ENCODE results near the gene CAMK2D. TPM values are rescaled to one million over a fixed set of nuclear protein-coding genes. Genes with fewer than 3 reads are reported as not detected.
A peak's percentile ranks its signal among the peaks of the same experiment; 100 is the strongest.

The CAMK2D gene
- total and polyA plus RNA-seq, 7 donors, result 24.3 to 78.1 (median 54.0) TPM

DNA sequence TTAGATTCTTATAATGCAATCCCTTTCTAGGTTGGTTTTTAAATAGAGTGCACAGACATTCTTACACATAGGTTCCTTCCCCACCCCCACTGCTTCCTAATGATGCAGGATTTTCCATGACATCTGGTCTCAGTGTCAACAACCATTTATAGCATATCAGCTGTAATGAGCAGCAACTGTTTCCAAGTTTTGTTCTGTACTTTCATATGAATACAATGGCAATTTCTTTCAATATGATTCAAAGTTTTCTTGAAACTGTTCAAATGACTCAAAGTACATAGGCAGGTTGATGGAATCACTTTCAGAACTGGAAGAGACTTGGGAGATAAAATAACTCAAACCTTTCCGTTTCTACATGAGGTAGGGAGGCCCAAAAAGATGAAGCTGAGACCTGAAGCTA is 220.7 kb downstream of the CAMK2D start:
- Histone ChIP-seq H3K4me3 (no peak overlapping the region), H3K9me3 (no peaks in the 10 kb centered on the region), H3K27ac (no peak overlapping the region), H3K27me3 (no peaks in the 10 kb centered on the region), H3K4me1 (peaks cover 0 to 29% (median 16%) of the 10 kb centered on the region in 4 donors), H3K36me3 (no peaks in the 10 kb centered on the region)
- TF ChIP-seq EP300 (IDR thresholded peaks at IDR 0.05) (peak in 1 of 4 donors; percentile 47), CTCF (IDR thresholded peaks at IDR 0.05) (no peak), POLR2AphosphoS5 (IDR thresholded peaks at IDR 0.05) (peak in 1 of 4 donors; percentile 34)
- intact Hi-C loops (cut with DNase I), result loop anchor here (10.0 kb wide), 2 partner anchors 414 to 834 kb away; no protein-coding TSS in a partner anchor
- DNase-seq, result no peak
- 86 to 92% methylated on average over 1 of the region's 1 CpG for WGBS, 2 donors

DNA sequence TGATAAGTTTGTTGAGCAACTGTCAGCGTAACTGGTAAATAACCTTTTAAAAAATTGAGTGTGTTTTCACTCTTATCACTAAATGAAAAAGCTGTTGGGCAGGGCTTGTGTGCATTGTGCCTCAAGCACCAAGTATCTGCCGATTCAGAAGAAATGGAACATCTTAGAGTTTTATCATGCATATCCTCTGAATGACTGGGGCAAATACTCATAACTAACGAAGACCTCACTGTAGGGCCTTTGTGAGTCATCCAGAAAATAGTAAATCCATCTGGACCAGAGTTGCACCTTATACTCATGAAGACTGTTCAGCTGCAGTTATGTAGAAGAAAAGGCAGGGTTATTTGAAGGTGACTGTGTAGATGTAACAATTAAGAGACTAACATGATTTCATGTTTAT is 222.1 kb downstream of the CAMK2D start:
- WGBS, 2 donors, result 54 to 92% methylated on average over 3 of the region's 3 CpGs
- intact Hi-C loops (cut with DNase I), result no loop called here
- Histone ChIP-seq H3K36me3 (no peaks in the 10 kb centered on the region), H3K27ac (no peak overlapping the region), H3K4me1 (peaks cover 0 to 29% (median 18%) of the 10 kb centered on the region in 4 donors), H3K27me3 (no peaks in the 10 kb centered on the region), H3K9me3 (no peaks in the 10 kb centered on the region), H3K4me3 (no peak overlapping the region)
- TF ChIP-seq EP300 (IDR thresholded peaks at IDR 0.05) (no peak), POLR2A (IDR thresholded peaks at IDR 0.05) (no peak), CTCF (IDR thresholded peaks at IDR 0.05) (no peak), POLR2AphosphoS5 (IDR thresholded peaks at IDR 0.05) (no peak)
- DNase-seq, result no peak

- H3K4me3 ChIP-seq, result no peak overlapping the region
- WGBS, 2 donors, result 80 to 86% methylated on average over 1 of the region's 1 CpG
- H3K9me3 ChIP-seq, result no peaks in the 10 kb centered on the region
- H3K27ac ChIP-seq, result peak overlapping the region; percentile 19 to 53 (median 34)
- intact Hi-C loops (cut with DNase I), result no loop called here
- peaks cover 0 to 29% (median 18%) of the 10 kb centered on the region in 4 donors for H3K4me1 ChIP-seq
- TF ChIP-seq POLR2AphosphoS5 (IDR thresholded peaks at IDR 0.05), result peak in 2 of 4 donors; percentile 16 to 42
- no peak for TF ChIP-seq EP300 (IDR thresholded peaks at IDR 0.05)
- H3K27me3 ChIP-seq, result no peaks in the 10 kb centered on the region
- no peaks in the 10 kb centered on the region for H3K36me3 ChIP-seq
- no peak for DNase-seq
These were observed 223.9 kb downstream of the CAMK2D start for GRCh38 chr4:113537628-113538027.

DNA sequence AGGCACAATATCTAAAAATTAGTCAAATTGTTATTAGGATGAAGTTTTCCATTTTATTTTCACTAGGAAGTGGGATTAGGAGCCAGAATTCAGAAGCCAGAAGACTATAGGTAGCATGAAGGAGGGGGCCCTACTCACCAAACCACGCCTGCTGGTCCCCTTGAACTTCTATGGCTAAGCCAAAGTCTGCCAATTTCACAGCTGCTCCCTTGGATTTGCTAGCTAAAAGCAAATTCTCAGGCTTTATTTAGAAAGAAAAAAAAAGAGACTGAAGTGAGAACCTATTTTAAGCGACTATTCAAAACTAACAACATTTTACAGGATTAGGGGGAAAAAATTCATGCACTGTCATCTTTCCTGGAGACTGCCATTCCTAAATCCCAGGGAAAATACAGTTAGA is 224.3 kb downstream of the CAMK2D start:
- H3K9me3 ChIP-seq, result no peaks in the 10 kb centered on the region
- 80 to 88% methylated on average over 2 of the region's 2 CpGs for WGBS, 2 donors
- DNase-seq, result no peak
- peaks cover 0 to 29% (median 18%) of the 10 kb centered on the region in 4 donors for H3K4me1 ChIP-seq
- H3K27me3 ChIP-seq, result no peaks in the 10 kb centered on the region
- TF ChIP-seq EP300 (IDR thresholded peaks at IDR 0.05), result no peak
- intact Hi-C loops (cut with DNase I), result no loop called here
- H3K4me3 ChIP-seq, result no peak overlapping the region
- peak overlapping the region; percentile 19 to 53 (median 34) for H3K27ac ChIP-seq
- H3K36me3 ChIP-seq, result no peaks in the 10 kb centered on the region

GRCh38 chr4:113534711-113535110 is 226.8 kb downstream of the CAMK2D start:
- peaks cover 0 to 14% (median 7%) of the 10 kb centered on the region in 4 donors for H3K36me3 ChIP-seq
- WGBS, 2 donors, result 61 to 75% methylated on average over 1 of the region's 1 CpG
- H3K4me3 ChIP-seq, result no peak overlapping the region
- H3K9me3 ChIP-seq, result no peaks in the 10 kb centered on the region
- intact Hi-C loops (cut with DNase I), result no loop called here
- DNase-seq, result no peak
- no peak for TF ChIP-seq CTCF (IDR thresholded peaks at IDR 0.05)
- no peak for TF ChIP-seq EP300 (IDR thresholded peaks at IDR 0.05)
- no peak for TF ChIP-seq POLR2A (IDR thresholded peaks at IDR 0.05)
- TF ChIP-seq POLR2AphosphoS5 (IDR thresholded peaks at IDR 0.05), result no peak
- peaks cover 0 to 23% (median 18%) of the 10 kb centered on the region in 4 donors for H3K4me1 ChIP-seq
- H3K27me3 ChIP-seq, result no peaks in the 10 kb centered on the region
- H3K27ac ChIP-seq, result no peak overlapping the region

DNA sequence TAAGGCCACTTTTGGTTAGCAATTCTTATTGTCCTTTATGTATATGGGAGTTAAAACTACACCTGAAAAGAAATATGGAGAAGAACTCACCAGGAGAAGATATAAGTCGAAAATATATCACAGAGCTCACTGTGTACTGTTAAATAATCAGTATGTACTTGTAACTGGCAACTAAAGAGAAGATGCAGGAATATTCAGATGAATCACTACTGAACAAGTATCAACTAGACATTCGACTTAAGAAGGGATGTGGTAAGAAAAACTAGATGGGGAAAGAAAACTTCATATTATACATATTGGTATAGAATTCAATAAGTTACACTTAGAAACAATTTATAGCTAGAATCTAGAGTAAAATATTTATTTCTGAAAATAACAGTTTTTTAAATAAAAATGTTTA is 230.0 kb downstream of the CAMK2D start:
- DNase-seq, result no peak
- H3K36me3 ChIP-seq, result peaks cover 0 to 21% (median 7%) of the 10 kb centered on the region in 4 donors
- no peak overlapping the region for H3K27ac ChIP-seq
- no peak for TF ChIP-seq POLR2A (IDR thresholded peaks at IDR 0.05)
- no peak for TF ChIP-seq POLR2AphosphoS5 (IDR thresholded peaks at IDR 0.05)
- no peak for TF ChIP-seq EP300 (IDR thresholded peaks at IDR 0.05)
- no peak for TF ChIP-seq CTCF (IDR thresholded peaks at IDR 0.05)
- H3K9me3 ChIP-seq, result no peaks in the 10 kb centered on the region
- 95 to 98% methylated on average over 2 of the region's 2 CpGs for WGBS, 2 donors
- intact Hi-C loops (cut with DNase I), result no loop called here
- H3K4me3 ChIP-seq, result no peak overlapping the region
- H3K4me1 ChIP-seq, result peaks cover 0 to 4% (median 1%) of the 10 kb centered on the region in 4 donors
- H3K27me3 ChIP-seq, result no peaks in the 10 kb centered on the region

All from sigmoid colon (tissue), 7 donors.